GM18499 (cell line): Measurements from ENCODE around the gene MRPL28.

Experiments used
- ATAC-seq: cut with Tn5 transposase; IDR thresholded peaks from one replicate; pipeline ENCODE4 v1.9.1; 2021; ENCODE audit warnings: moderate number of reproducible peaks; ENCODE audit not compliant: insufficient read depth, unreplicated experiment

MRPL28 gene

DNA sequence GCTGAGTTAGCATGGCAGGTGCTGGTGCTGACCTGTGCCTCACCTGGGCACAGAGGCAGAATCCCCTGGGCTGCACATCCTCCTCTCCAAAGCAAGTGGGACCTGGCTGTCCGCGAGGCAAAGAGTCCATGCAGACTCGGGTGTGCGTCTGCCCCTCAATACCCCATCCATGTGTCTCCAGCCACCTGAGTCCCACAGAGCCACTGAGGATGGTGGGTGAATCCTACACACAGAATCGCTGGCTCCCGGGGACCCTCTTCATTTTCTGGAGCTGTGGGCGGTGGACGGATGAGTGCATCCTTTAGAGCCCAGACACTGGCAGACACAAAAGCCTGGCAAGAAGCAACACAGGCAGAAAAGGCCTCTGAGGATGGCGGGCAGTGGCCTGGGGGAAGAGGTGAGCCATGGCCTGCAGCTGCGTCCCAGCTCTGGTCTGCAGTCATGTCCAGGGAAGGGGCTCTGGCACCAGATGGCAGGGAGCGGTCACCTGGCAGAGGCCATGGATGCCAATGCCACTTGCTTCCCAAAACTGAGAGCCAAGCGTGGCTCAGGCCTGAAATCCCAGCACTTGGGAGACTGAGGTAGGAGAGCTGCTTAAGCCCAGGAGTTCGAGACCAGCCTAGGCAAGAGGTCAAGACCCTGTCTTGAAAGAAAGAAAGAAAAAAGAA is 47.7 kb downstream of the MRPL28 start:
- no peak for ATAC-seq

DNA sequence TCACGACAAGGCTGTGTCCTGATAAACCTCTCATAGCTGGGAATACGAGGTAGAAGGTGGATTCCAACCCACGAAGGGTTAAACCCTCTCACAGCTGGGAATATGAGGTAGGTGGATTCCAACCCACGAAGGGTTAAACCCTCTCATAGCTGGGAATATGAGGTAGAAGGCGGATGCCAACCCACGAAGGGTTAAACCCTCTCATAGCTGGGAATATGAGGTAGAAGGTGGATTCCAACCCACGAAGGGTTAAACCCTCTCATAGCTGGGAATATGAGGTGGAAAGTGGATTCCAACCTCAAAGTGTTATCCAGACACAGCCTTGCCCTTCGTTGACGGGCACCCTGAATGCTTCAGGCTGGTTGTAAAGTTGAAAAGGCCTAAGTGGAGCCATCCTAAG is 48.8 kb downstream of the MRPL28 start:
- ATAC-seq, result no peak

DNA sequence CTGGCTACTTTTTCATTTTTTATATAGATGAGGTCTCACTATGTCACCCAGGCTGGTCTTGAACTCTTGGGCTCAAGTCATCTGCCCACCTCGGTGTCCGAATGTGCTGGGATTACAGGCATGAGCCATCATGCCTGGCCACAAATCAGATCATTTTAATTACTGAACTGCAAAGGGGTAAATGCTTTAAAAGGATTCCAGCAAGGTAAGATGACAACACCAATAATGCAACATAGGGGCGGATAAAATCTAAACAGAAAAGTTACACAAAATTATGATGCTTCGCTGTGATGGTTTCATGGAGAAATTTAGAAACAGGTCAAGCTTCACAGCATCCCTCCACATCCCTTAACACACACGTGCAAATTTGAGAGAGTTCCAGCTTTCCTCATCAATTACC is 50.1 kb downstream of the MRPL28 start:
- ATAC-seq, result no peak

DNA sequence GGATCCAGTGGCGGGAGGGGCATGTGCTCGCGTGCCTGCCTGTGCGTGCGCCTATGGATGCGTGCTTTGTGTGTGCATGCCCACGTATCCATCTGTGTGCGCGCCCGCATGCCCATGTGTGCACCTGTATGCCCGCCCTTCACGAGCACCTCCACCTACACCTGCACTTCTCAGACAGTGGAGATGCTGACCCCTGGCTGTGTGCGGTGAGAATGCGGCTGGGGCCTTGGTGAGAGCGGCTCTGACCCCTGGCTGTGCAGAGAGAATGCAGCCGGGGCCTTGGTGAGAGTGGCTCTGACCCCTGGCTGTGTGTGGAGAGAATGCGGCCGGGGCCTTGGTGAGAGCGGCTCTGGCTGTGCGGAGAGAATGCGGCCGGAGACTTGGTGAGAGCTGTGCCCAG is 51.7 kb downstream of the MRPL28 start:
- no peak for ATAC-seq

DNA sequence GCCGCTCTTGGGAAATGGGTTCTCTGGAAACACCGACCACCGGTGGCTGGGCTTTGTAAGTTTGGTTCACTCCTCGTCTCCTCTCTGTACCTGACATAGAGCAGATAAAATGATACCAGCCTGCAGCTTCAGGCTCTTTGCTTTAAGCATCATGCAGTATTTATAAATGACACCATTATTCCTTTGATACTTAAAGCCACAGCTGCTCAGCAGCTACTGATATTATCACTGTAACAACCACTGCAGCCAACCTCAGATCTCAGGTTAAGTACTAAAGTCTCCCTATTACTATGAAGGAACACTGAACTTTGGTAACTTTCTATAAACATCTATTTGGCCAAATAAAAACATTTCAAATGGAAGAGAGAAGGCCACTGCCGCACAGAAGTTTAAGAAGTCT is 52.8 kb downstream of the MRPL28 start:
- no peak for ATAC-seq
